ENCODE data around the gene ST6GALNAC3.

The ST6GALNAC3 gene

GRCh38 chr1:76371941-76372340 lies 297.4 kb downstream of the ST6GALNAC3 start:
- DNase-seq, result no peak

GRCh38 chr1:76374086-76374485 lies 299.5 kb downstream of the ST6GALNAC3 start:
- DNase-seq, result no peak

GRCh38 chr1:76377247-76377646 lies 302.7 kb downstream of the ST6GALNAC3 start:
- no peak for DNase-seq

GRCh38 chr1:76379506-76379905 lies 305.0 kb downstream of the ST6GALNAC3 start:
- DNase-seq, result no peak

GRCh38 chr1:76381450-76382097 lies 307.0 kb downstream of the ST6GALNAC3 start:
- DNase-seq, result no peak

- no peak for DNase-seq
Measured at GRCh38 chr1:76388261-76388660, 313.7 kb downstream of the ST6GALNAC3 start.

GRCh38 chr1:76390456-76390855 lies 315.9 kb downstream of the ST6GALNAC3 start:
- no peak for DNase-seq

- no peak for DNase-seq
Measured at GRCh38 chr1:76395059-76395458, 320.5 kb downstream of the ST6GALNAC3 start.

- no peak for DNase-seq
Measured at GRCh38 chr1:76402128-76402527, 327.6 kb downstream of the ST6GALNAC3 start.

GRCh38 chr1:76408303-76408702 lies 333.8 kb downstream of the ST6GALNAC3 start:
- DNase-seq, result no peak

- DNase-seq, result no peak
Measured at GRCh38 chr1:76410499-76410898, 336.0 kb downstream of the ST6GALNAC3 start.

GRCh38 chr1:76418531-76418930 lies 344.0 kb downstream of the ST6GALNAC3 start:
- no peak for DNase-seq

- no peak for DNase-seq
Measured at GRCh38 chr1:76419603-76420002, 345.1 kb downstream of the ST6GALNAC3 start.

GRCh38 chr1:76425201-76426145 lies 350.9 kb downstream of the ST6GALNAC3 start:
- DNase-seq, result no peak

GRCh38 chr1:76426606-76427005 lies 352.1 kb downstream of the ST6GALNAC3 start:
- no peak for DNase-seq

- DNase-seq, result no peak
Measured at GRCh38 chr1:76428028-76428427, 353.5 kb downstream of the ST6GALNAC3 start.

GRCh38 chr1:76430531-76430930 lies 356.0 kb downstream of the ST6GALNAC3 start:
- no peak for DNase-seq

GRCh38 chr1:76433526-76433925 lies 359.0 kb downstream of the ST6GALNAC3 start:
- DNase-seq, result no peak

GRCh38 chr1:76443217-76443616 lies 368.7 kb downstream of the ST6GALNAC3 start:
- no peak for DNase-seq

- no peak for DNase-seq
Measured at GRCh38 chr1:76444773-76445172, 370.2 kb downstream of the ST6GALNAC3 start.

- DNase-seq, result no peak
Measured at GRCh38 chr1:76450229-76450628, 375.7 kb downstream of the ST6GALNAC3 start.

GRCh38 chr1:76463278-76463677 lies 388.7 kb downstream of the ST6GALNAC3 start:
- no peak for DNase-seq

- DNase-seq, result no peak
Measured at GRCh38 chr1:76463849-76464248, 389.3 kb downstream of the ST6GALNAC3 start.

GRCh38 chr1:76465030-76465429 lies 390.5 kb downstream of the ST6GALNAC3 start:
- DNase-seq, result no peak

Data from Kasumi-1 (cell line).